ENCODE data around the gene HMGN3.

Gene HMGN3

DNA sequence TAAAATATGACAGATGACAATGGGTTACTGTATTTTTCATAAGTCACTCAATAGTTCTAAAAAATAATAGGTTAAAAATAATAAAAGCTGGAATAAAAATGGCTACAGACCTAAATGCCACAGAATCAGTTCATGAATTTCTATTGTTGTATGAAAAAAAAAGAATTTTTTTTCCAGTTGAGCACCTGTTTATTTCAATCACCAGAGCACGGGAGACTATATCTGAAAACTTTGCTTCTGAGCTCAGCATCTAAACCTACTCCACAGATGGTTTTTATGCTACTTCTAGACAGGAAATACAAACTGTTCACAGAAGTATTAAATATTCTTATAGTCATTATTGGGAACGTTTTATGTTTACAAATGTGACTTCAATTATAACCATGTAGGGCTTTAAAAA is 50.4 kb downstream of the HMGN3 start:
- no peak for FAIRE-seq

DNA sequence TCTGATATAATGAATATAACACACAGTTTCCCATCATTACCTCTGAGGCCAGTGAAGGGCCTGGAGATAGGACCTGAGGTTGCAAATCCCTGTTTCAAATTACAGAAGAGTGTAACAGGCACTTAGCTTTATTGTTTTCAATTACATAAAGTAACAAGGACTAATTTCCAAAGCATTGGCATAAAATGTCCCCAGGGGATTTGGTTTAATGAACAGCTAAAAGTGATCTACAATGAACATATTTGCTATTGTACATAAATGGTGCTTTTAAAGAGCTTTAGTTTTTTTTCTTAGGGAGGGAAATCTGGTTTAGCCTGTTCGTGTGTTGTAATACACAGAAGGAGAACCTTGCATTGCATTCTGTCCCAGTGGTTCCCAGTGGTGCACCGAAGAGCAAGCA is 54.4 kb downstream of the HMGN3 start:
- FAIRE-seq, result no peak

DNA sequence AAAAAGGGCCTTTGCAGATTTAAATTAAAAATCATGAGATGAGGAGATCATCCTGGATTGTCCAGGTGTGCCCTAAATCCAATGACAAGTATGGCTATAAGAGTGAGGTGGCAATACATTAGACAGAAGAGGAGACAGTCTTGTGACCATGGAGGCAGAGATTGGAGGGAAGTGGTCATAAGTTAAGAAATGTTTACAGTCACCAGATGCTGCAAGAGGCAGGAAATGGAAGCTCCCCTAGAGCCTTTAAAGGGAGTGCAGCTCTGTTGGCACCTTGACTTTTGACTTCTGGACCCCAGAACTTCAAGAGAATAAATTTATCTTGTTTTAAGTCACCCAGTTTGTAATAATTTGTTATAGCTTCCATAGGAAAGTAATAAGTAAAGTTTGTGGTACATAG is 61.1 kb downstream of the HMGN3 start:
- no peak for FAIRE-seq

DNA sequence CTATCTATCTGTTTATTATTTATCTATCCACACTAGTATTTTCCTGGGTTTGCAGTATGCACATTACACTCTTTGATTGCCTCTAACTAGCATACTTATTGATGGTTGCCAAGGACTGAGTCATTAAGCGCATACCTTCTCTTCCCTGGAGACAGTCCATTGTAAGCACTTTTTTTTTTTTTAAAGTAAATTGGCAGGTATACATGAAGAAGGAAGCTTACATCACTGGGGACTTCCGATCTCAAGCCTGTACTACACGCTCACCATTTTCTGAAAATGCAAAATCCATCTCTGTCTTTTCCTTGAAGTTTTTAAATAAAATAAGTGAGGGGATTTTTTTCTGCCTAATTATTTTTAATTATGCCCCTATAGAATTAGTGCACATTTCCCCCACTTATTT is 63.5 kb downstream of the HMGN3 start:
- FAIRE-seq, result no peak

DNA sequence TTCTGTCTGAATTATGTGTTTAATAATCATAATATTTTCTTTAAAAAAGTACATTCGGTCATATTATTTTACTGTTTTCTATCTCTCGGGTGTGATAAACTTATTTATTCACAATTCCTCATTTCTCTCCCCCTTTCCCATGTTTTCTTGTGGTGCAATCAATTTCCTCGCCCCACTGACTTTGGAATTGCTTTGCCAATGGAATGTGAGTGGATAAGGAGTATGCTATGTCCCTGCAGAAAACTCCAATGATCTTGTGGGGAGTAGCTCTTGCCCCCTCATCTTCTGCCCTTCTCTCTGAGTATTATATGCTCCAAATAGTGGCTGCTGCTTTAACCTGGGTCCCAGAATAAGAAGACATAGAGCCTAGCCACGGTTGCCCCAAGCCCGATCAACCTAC is 64.1 kb downstream of the HMGN3 start:
- no peak for FAIRE-seq

DNA sequence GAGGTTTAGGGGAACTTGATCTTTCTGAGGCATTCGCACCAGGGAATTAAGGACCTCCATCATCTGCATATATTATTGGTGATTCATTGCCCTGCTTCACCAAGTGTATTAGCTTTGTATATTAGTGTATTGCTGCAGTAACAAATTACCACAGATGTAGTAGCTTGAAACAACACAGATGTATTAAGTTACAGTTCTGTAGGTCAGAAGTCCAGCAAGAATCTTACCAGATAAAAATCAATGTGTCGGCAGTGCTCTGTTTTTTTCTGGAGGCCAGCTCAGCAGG is 65.8 kb downstream of the HMGN3 start:
- FAIRE-seq, result no peak

DNA sequence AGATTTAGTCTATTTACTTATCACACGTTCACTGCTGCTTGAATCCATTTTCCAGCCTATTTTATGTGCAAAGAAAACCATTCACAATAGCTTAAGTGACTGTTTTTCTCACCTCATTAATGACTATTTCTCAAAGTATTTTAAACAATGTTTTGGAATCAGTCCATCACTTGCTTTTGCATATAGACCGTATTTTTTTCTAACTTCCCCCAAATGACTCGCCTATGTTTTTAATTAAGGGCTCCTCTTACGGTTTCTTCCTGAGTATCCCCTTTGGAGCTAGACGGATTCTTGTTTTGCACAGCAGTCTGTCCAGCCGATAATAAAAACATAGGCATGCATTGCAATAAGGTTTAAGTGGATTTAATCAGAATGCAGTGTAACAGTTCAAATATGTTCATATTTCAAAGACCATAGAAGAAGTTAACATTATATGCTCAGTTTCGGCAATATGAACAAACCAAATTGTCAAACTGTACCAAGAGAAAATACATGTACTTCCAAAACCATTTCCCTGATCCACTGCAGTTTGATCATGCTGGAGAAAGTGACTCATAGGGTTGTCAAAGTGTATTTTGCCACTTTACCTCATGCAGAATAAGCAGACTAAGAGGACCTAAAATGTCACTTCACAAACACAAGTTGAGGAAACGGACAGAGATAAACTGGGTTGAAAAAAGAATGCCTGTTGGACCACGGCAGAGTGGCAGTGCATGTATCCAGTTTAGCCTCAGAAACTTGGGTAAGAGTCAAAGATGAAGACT is 66.4 kb downstream of the HMGN3 start:
- no peak for FAIRE-seq

DNA sequence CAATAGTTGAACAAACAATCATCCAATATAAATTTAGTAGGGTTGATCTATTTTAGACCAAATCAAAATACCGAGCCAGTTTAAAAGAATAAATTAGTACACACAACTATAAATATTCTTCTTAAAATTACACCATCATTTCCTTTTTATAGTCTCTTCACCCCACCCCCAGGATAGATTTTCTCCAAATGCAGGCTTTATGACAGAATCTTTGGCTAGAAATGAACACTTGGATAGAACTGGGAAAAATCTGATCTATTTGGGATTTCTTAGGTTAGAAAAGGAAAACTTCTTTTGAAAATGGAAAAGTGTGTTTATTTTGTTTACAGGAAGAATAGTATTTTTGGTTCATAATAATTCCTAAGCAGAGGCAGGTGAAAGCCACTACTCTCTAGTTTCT is 74.6 kb downstream of the HMGN3 start:
- no peak for FAIRE-seq

DNA sequence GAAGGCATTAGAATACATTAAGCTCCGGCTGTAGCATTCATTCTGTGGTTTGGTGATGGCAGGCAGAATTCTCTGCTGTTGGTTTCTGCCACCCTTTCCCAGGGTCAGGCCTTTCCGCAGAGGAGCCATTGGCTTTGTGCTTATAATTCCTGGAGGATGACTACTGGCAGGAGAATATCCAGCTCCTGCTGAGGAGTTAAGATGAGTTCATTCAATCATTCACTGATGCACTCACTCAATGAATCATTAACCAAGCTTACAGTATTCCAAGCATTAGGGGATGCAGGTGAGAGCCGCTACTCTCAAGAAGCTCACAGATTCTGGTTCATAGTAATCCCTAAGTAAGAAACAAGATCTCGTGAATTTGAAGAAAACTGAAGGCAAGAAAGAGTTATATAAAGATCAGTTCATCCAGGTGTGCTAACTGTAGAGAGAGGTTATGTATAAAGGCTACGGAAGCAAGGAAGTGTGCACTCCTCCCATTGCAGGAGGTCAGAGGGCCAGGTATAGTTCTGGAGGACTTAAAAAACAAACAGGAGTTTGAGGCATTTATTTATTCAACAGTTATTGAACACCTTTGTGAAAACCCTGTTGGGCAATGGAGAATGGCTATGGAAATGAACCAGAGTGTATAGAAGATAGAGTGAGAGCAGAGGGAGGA is 75.5 kb downstream of the HMGN3 start:
- no peak for FAIRE-seq

DNA sequence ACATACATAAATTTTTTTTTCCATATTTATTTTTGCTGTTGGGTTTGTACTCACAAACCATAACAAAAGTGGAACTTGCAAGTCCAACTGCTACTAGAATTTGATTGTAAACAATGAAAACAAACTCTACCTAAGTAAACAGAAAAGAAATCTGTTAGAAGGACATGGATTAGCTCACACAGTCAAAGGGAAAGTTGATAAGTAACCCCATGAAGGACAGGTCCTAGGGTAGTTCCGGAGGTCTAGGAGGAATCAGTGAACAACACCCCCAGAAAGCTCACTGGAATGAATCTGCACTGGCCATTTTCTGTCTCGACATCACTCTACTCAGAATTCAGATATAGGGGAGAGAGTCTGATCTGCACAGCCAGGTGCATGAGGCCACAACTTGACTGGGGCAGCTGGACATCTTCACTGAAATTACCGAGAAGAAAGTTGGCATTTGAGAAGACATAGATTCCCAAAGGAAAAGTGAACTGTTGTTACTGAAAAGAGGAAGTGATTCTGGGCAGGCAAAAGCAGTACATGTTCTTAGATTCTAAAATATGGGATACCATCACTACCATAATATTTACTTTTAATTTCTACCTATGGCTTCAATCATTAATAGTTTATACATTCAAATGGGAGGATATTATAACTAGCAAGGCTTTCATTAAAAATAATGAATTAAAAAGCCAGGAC is 76.4 kb downstream of the HMGN3 start:
- no peak for FAIRE-seq

DNA sequence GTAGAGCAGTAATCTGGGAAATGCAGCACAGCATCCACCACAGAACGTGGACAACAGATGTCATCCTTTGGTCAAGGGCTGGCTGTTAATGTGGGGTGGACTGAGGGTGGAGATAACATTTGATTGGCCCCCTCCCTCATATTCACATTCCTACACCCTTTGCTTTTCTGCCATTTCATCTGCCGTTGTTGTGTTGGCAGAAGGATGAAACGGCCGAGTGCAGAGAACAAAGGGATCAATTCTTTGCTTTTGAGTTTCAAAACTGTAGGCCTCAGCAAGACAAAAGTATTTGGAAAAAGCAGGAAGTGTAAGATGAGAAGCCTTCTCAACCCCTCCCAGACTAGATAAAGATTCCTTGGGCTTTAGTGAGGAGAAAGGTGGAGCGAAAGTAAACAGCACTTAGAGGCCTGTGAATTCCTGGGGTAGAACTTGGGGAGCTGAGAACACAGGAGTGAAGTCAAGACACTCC is 82.2 kb downstream of the HMGN3 start:
- FAIRE-seq, result no peak
